Endometrial microvascular endothelial cells (primary cell): ENCODE results near the gene AGPAT3. TPM values are rescaled to one million over a fixed set of nuclear protein-coding genes. Genes with fewer than 3 reads are reported as not detected.

Experiments
- in situ Hi-C: cut with HindIII; loops from 2 replicates; pipeline ENCODE4 v1.10.0; 2017; ENCODE audit warnings: low sequenced_read_pairs, low pct_unique_long_range_greater_than_20kb; ENCODE audit errors: inconsistent ontology term
- total RNA-seq: library from RNA; depleted of rRNA; stranded (reverse); fragments of >200 nt; gene quantifications from one replicate; pipeline ENCODE4 v1.2.3, GENCODE V29; 2015; ENCODE audit errors: inconsistent ontology term

The AGPAT3 gene
- total RNA-seq, 1 donor from 2014 or later = 72.7 TPM

DNA sequence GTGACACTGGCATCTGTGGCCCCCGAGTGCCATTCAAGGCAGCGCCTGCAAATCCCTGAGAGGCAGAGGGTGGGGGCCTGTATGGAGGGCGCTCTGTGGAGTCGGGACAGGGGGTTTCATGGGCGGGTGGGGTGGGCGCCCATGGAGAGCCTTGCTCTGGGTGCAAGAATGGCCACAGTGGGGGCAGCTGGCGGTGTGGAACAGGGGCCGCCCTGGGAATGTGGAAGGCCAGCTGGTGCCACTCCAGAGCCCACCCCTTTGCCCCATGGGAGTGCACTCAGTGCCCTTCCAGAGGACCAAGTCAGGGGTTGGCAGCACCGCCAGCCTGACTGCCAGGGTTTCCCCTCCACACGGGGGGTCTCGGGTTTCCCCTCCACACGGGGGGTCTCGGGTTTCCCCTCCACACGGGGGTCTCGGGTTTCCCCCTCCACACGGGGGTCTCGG, 92.1 kb downstream of the AGPAT3 start:
- in situ Hi-C loops = no loop called here

DNA sequence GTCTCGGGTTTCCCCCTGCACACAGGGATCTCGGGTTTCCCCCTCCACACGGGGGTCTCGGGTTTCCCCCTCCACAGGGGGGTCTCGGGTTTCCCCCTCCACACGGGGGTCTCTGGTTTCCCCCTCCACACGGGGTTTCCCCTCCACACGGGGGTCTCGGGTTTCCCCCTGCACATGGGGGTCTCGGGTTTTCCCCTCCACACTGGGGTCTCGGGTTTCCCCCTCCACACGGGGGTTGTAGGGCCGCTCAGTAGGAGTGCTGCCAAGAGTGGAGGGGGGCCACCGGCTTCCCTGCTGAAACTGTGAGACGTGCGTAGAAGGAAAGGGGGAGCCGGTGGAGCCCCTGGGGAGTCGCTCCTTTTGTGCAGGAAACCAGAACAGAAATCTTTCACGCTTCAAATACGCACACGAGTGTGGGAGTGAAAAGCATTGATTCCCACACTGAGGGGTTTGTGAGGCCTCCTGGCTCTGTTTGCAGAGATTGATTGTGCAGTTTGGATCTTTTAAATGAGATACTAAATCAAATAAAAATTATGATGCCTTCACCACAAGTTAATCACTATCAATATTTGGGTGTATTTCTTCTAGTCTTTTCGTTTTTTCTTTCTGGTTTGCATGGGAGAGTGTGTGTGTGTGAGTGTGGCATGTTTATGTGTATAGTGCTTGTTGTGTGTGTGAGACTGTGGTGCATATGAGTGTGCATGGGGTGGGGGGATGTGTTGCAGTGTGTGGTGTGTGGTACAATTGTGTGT, 92.8 kb downstream of the AGPAT3 start:
- in situ Hi-C loops = no loop called here

DNA sequence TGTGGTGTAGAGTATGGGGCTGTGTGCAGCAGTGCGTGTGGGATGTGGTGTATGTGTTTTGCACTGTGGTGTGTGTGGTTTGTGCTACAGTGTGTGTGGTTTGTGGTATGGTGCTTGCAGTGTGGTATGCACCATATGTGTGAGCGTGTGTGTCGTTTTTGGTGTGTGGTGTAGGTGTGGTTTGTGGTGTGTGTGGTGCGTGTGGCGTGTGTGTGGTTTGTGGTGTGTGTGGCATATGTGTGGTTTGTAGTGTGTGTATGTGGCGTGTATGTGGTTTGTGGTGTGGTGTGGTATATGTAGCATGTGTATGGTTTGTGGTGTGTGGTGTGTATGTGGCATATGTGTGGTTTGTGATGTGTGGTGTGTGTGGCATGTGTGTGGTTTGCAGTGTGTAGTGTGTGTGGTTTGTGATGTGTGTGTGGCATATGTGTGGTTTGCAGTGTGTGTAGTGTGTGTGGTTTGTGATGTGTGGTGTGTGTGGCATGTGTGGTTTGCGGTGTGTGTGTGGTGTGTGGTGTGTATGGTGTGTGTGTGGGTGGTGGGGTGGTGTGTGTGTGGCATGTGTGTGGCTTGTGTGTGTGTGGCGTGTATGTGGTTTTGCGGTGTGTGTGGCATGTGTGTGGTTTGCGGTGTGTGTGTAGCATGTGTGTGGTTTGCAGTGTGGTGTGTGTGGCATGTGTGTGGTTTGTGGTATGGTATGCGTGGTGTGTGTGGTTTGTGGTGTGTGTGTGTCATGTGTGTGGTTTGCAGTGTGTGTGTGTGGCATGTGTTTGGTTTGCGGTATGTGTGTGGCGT, 93.5 kb downstream of the AGPAT3 start:
- in situ Hi-C loops = no loop called here

DNA sequence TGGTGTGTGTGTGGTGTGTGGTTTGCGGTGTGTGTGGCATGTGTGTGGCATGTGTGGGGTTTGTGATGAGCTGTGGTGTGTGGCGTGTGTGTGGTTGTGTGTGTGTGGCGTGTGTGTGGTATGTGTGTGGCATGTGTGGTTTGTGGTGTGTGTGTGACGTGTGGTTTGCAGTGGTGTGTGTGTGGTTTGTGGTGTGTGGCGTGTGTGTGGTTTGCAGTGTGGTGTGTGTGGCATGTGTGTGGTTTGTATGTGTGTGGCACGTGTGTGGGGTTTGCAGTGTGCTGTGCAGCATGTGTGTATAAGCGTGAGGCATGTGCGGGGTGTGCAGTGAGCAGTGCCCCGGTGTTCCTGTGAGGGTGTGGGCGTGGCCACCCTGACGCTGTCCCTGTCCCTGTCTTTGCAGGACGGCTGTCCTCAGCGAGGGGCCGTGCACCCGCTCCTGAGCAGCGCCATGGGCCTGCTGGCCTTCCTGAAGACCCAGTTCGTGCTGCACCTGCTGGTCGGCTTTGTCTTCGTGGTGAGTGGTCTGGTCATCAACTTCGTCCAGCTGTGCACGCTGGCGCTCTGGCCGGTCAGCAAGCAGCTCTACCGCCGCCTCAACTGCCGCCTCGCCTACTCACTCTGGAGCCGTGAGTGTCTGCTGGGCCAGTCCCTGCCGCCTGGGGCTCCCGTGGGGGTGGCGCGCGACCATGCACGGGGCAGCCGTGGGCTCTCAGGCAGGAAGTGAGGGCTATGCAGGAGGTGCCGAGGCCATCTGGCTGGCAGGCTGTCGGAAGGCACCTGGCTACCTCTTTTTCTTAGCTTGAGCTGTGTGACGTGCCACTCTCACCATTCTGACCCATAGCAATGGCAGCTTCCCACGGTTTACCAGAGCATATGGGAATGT, 94.5 kb downstream of the AGPAT3 start:
- in situ Hi-C loops = no loop called here

- in situ Hi-C loops = no loop called here
Observed at GRCh38 chr21:43961382-43961909, 96.4 kb downstream of the AGPAT3 start.

DNA sequence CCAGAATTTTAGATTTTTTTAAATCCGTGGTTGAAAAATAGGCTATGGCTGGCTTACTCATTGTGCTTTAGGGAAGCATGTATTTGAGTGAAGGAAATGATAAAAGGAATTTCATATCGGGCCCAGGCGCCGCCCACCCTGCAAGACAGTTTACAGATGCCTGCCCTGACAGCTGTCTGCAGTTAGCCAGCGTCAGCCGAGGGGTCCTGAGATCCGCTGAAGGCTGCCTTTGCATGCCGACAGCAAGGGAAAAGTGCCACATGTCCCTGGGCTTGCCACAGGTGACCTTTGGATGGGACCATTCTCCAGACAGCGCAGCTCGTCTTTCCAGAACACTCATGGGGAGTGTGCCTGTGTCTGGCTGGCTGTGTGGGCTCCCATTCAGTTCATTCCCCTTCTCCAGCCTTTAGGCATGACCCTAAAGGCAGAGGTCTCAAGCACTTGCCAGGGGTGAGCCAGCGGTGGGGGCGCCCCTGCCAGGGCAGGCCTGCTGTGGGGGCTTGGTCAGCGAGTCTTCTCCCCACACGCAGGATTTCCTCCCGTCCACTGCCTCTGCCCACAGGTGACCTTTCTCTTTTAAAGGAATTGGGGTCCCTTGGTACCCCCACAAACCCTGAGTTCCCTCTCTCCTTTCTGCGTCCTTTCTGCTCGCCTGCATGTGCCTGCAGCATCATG, 101.0 kb downstream of the AGPAT3 start:
- in situ Hi-C loops = no loop called here

DNA sequence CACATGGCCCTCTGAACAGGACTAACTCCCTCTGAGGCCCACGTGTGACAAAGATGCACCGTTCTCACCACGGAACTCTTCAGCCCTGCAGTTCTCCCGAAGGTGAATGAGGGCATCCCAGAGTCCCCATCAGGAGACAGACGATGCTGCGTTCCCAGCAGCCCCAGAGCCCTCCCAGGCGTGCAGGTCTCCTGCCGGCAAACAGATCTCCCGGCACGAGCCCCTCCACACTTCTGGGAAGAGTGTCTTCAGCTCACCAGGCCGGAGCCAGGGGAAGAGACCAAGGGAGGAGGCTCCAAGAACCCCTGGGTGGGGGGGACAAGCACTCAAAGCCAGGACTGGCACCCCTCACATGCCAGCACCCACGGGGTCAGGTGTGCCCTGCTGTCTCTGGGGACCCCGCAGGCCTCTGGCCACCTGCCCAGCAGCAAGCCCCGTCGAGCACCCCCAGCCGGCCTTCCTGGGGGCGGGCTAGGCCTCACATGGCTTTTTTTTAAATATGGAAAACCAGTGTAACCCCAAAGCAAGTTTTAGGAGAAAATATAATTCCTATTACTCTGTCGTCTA, 102.0 kb downstream of the AGPAT3 start:
- in situ Hi-C loops = no loop called here

- in situ Hi-C loops = no loop called here
Observed at GRCh38 chr21:43967981-43968380, 103.0 kb downstream of the AGPAT3 start.

DNA sequence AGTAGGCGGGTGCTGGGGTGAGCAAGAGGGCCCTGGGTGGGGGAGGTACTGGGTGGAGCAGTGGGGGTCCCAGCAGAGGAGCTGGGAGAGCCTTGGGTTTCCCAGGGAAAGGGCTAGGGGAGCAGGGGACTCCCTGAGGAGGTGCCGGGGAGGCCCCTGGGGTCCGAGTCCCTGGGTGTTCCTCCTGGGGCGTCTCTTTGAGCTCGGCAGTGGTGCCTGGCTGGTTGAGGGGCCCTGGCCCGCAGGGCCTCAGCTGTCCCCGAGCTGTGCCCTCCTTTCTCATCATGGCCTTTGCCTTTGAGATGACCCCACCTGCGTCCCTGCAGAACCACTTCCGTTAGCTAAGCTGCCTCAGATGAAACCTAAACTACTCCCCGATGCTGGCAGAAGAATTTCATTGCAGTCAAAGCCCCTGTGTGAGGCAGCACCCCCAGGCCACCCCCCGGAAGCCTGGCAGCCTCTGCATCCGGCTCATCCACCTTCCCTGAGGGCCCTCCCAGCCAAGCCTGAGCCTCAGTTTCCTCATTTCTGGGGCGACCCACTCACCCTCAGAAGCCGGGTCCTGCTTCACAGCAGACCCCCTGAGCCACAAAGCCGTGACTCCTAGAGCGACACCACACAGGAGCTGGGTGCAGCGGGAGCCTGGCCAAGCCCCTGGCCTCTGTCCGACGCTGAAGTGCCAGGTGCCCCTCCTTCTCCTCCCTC, 103.5 kb downstream of the AGPAT3 start:
- in situ Hi-C loops = no loop called here

- in situ Hi-C loops = no loop called here
Observed at GRCh38 chr21:43969115-43969444, 104.1 kb downstream of the AGPAT3 start.

- in situ Hi-C loops = no loop called here
Observed at GRCh38 chr21:43970551-43970950, 105.5 kb downstream of the AGPAT3 start.

- in situ Hi-C loops = no loop called here
Observed at GRCh38 chr21:43971201-43971991, 106.4 kb downstream of the AGPAT3 start.

DNA sequence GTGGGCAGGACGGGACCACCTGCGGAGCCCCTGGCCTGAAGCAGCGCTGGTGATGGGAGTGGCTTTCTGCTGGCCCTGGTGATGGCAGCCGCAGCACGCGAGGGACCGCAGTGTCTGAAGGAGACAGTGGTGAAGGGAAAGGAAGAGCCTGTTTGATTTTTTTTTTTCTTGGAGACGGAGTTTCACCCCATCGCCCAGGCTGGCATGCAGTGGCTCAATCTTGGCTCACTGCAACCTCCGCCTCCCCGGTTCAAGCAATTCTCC, 106.9 kb downstream of the AGPAT3 start:
- in situ Hi-C loops = no loop called here

- in situ Hi-C loops = no loop called here
Observed at GRCh38 chr21:43972850-43973633, 108.0 kb downstream of the AGPAT3 start.

- in situ Hi-C loops = no loop called here
Observed at GRCh38 chr21:43973634-43973955, 108.6 kb downstream of the AGPAT3 start.

DNA sequence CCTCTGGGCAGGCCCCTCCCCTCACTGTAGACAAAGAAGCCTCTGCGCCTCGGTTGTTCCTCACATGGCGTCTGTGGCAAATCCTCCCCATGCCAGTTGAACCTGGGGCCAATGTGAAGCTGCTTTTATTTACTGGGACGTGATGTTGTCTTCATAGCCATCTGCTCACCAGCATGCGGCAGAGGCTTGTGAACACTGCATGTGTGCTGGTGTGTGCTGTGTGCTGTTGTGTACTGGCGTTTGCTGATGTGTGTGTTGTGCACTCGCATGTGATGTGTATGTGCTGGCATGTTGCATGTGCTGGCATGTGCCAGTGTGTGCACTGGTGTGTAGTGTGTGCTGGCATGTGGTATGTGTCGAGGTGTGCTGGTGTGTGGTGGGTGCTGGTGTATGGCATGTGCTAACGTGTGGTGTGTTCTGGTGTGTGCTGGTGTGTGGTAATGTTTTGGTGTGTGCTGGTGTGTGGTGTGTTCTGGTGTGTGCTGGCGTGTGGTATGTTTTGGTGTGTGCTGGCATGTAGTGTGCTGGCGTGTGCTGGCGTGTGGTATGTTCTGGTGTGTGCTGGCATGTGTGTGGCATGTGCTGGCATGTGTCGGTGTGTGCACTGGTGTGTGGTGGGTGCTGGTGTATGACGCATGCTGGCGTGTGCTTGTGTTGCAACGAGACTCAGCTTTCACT, 109.9 kb downstream of the AGPAT3 start:
- in situ Hi-C loops = no loop called here
